Hematopoietic multipotent progenitor cell treated with erythropoietin and hydrocortisone succinate and interleukin-3 and kit ligand, for 15 days (in vitro differentiated cells): ENCODE measurements around the gene ELAVL3.
A peak's percentile ranks its signal among the peaks of the same experiment; 100 is the strongest.
"Not testable (repeated sequence)": the region's sequence is repeated elsewhere in the genome, so short reads cannot be mapped to it uniquely, and the experiment has no call there.

ENCODE experiments used
- DNase-seq: peaks from one replicate; pipeline ENCODE4 v3.0.0-alpha.2; 2015; ENCODE audit warnings: low spot score

Gene ELAVL3

GRCh38 chr19:11435833-11436313 is 45.0 kb downstream of the ELAVL3 start:
- DNase-seq, result peak; percentile 16

DNA sequence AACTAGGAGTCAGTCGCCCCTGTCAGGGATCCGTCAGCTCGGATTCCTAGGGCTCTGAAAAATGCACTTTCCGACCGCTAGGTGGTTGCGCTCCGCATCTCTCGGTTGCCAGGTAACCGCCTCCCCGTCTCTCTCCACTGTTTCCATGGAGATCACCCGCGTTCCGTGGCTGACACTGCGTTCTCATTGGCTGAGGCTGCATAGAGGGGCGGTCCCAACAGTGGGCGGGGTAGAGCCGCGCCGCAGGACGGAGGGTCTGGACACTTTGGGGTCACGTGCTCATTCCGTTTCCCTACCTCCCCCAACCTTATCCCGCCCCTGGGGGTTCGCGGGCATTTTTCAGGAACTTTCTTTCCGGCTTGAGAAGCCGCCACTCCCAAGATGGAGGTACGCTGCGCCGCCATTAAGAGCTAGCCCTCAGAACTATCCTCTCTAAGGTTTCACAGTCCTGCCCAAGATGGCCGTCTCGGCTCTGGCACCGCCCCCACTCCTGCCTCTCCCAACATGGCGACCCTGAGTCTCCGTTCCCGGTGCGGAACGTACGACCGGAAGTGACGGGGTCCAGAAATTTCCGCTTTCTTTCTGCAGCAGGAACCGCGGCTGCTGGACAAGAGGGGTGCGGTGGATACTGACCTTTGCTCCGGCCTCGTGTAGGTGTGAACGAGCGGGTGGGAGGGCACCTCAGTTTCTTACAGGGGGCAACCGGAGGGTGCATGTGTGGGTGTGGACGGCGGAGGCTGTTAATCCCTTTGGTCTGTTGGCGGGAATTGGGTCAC is 45.6 kb downstream of the ELAVL3 start, which contains the start of the genes ODAD3 and PRKCSH:
TSS of gene ODAD3 (minus strand) at position 65 of the 776 bp plus-strand sequence. CDS start 105 bp downstream, outside the sequence.
TSS of gene PRKCSH (plus strand) at position 579 of the 776 bp plus-strand sequence. CDS start 483 bp downstream, outside the sequence.
- DNase-seq, result peak; percentile 99

- no peak for DNase-seq
These were observed 46.2 kb downstream of the ELAVL3 start for GRCh38 chr19:11434703-11435056.

GRCh38 chr19:11433526-11433925 is 47.3 kb downstream of the ELAVL3 start:
- DNase-seq, result not testable (repeated sequence)

- DNase-seq, result no peak
These were observed 54.2 kb downstream of the ELAVL3 start for GRCh38 chr19:11426656-11427055.

DNA sequence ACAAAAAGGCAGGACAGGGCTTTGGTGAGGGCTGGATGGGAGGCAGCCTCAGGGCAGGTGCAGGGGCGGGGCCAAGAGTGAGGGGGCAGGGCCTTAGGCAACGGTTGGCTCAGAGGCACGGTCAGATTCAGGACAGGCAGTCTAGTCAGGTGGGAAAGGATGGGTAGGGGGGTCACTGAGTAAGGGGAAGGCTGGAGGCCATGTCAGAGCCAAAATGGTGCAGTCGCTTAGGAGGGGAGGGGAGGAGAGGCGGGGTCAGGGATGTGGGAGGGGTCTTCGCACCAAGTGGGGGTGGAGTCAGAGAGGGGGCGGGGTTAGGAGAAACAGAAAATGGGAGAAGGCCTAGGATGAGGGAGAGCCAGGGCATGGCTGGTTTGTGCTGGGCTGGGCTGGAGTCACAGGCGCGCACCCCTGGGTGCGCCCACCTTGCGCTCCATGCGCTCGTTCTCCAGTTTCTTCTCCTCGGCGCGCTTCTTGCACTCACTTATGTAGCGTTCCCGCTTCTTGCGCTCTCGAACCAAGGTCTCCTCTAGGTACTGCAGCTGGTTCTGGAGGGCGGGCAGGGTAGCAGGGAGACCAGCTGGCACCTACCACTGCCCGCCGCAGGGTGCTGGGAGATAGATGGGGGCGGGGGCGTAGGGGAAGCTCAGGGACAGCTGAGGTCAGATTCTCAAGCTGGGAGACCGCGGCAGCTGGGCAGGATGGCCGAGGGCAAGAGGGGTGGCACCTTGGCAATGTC is 55.0 kb downstream of the ELAVL3 start:
- DNase-seq, result no peak

DNA sequence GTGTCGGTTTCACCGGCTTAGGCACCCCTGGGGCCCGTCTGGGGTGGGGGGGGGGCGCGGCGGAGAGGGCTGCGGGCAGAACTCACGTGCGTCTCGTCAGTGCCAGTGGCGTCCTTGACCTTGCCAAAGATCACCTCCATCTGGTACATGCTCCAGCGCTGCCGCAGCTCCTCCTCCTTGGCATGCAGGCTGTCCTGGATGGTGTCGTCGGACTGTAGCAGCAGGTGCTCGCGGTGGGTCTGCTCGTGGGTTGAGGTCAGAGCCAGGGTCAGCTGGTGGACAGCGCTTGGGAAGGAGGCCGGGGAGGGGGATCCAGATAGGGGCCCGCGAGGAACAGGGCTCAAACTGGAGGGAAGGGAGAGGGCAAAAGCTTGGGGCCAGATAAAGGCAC is 57.1 kb downstream of the ELAVL3 start:
- no peak for DNase-seq

DNA sequence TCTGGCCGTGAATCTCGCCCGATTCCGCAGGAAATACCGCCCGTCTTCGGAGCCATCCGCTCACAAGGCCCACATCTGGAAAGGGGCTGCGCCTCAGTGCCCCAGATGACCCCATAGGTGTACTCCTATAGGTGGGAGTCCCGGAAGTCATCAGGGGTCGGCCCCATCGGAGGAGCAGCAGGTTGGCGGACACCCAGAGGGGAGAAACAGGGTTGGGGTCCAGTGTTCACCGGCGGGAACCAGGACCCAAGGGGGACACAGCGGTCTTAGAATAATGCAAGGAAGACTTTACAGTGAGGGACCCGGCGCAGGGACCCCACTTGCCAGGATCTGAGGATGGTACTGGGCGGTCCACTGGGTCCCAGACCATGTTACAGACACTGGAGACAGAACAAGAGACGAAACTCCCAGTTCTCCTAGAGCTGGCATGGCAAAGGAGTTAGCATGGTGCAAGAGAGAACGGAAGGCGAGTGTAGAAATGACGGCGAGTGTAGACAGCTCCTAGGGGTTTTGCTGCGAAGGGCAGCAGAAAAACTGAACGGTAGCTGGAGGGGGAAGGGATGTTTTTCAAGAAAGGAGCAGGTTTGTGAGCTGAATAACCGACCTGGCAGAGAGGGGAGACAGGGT is 57.6 kb downstream of the ELAVL3 start:
- no peak for DNase-seq

GRCh38 chr19:11422163-11423065 is 58.4 kb downstream of the ELAVL3 start:
- DNase-seq, result peak; percentile 32

GRCh38 chr19:11421371-11422098 is 59.3 kb downstream of the ELAVL3 start:
- peak; percentile 24 for DNase-seq

GRCh38 chr19:11420429-11421370 is 60.1 kb downstream of the ELAVL3 start:
- no peak for DNase-seq

DNA sequence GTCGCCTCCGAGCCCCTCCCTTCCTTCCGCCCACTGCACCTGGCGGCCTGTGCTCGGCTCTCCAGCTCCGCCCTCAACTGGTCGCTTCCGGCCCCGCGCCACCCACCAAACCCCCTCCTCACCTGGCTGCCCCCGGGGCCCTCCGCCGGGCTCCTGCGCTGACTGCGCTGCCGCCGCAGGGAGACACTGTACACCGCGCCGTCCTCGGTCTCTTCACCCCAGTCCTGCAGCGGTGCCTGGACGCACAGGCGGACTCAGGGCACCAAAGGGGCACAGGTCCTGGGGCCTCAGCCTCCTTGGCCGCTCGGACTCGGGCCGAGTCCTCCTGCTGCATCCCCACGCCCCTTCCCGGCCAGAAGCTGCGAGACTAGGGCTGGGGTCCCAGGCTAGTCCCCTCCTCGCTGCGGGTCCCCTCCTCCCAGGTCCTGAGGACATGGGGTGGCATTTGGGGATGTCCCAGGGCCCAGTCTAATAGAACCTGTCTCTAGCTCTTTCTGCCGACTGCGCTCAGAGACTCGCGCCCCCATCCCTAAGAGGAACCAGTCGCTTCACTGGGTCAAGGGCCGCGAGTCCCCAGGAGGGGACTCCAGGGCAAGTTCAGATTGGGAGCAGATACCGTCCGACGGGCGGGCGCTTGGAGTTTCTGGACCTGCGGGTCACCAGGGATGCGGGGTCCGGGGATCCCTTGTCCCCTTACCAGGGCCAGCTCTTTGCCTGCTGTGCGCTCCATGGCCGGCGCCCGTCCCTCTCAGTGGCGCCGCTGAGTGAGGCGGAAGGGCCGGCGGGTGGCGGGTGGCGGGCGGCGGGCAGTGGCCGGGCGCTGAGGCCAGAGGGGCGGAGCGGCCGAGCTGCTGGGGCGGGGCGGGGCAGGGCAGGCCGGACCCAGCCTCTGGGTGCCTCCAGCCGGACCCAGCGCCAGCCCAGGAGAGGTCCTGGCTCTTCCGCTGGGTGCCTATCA is 62.0 kb downstream of the ELAVL3 start, which contains the start of gene RGL3:
TSS of gene RGL3 (minus strand) at position 766 of the 958 bp plus-strand sequence. CDS start at position 730, 36 bp downstream.
- DNase-seq, result no peak

DNA sequence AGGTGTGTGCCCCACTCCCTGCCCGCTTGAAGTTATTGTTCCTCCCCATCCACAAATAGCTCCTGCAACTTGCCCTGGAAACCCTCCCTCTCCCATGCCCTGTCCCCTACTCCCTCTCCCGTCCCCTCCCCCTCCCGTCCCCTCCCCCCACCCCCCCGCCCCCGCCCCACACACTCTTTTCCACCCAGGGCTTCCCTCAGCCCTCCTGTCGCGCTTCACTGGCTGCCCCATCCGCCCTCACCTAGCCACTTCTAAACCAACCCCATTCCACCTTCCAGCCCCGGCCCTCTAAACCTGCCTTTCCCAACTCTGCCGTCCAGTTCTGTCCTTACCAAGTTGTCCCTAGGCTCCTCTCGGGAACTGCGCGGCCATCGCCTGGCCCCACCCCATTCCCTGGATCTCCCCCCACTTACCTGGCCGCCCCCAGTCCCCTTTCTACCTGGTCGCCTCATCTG is 62.7 kb downstream of the ELAVL3 start:
- DNase-seq, result no peak

- no peak for DNase-seq
These were observed 64.3 kb downstream of the ELAVL3 start for GRCh38 chr19:11416346-11417052.

DNA sequence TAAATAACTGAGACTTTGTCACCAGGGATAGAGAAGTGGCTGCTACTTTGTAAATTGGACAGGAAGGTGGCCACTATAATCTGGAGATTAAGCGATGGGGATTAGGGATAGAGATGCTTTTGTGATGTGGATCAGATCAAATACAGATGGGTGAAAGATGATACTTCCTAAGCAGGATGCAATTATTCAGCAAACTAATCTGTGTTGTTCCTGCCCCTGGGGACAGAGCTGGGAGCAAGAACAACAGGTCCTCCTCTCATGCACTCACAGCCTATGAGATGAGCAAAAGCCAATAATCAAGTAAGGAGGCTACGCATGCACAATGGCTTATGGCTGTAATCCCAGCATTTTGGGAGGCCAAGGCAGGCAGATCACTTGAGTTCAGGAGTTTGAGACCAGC is 66.3 kb downstream of the ELAVL3 start:
- no peak for DNase-seq

GRCh38 chr19:11410682-11411081 is 70.2 kb downstream of the ELAVL3 start:
- no peak for DNase-seq

DNA sequence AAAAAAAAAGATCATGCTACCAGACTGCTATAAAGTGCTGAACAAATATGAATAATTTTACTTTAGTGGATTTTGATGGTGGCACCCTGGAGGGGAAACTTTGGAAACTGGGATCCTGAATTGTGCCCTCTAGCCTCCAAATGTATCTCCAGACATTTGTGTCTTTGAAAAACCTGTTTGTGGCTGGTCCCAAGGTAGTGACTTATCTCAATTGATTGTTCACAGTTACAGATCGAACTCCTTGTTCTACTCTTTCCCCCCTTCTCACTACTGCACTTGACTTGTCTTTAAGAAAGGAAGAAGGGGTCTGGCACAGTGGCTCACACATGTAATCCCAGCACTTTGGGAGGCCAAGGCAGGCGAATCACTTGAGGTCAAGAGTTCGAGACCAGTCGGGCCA is 72.3 kb downstream of the ELAVL3 start:
- DNase-seq, result no peak
